HEK293 (cell line): ENCODE results near the gene GALNT16.
"Not testable (repeated sequence)": the region's sequence is repeated elsewhere in the genome, so short reads cannot be mapped to it uniquely, and the experiment has no call there.

Experiments used
- CTCF ChIA-PET: fragments of 350-600 bp; formaldehyde crosslinking; extraction: SDS; loops from one replicate; lab custom pipeline; 2021; ENCODE audit warnings: antibody characterized with exemption; lab: Yijun Ruan, JAX
- POLR2A ChIA-PET: fragments of 300-600 bp; formaldehyde crosslinking; extraction: SDS; loops from one replicate; lab custom pipeline; 2020; ENCODE audit warnings: antibody characterized with exemption, inconsistent platforms; lab: Yijun Ruan, JAX
- H3K27ac ChIP-seq: fragments of 200-500 bp; sonication (Bioruptor generic); 2 replicates; pipeline ENCODE4 v1.5.1; 2014; ENCODE audit warnings: low read depth, low read length, control low read depth, inconsistent platforms; ENCODE audit errors: extremely low read depth
- H3K36me3 ChIP-seq, 2 experiments: fragments of 200-500 bp in 1 of 2; sonication (Bioruptor generic) in 1 of 2; 1 replicate in 1 of 2; 2 replicates in 1 of 2; pipeline ENCODE4 v1.5.1; 2014 to 2017; ENCODE audit warnings: inconsistent platforms in 2 of 2, low read length in 2 of 2; ENCODE audit not compliant: control insufficient read depth in 2 of 2, insufficient read depth in 1 of 2
- H3K4me1 ChIP-seq: fragments of 200-500 bp; sonication (Bioruptor generic); 2 replicates; pipeline ENCODE4 v1.5.1; 2014; ENCODE audit warnings: mild to moderate bottlenecking, low read length, inconsistent platforms; ENCODE audit not compliant: control insufficient read depth, insufficient read depth
- H3K4me3 ChIP-seq: 2 replicates; pipeline ENCODE4 v1.5.1; 2011; ENCODE audit warnings: low read depth, mild to moderate bottlenecking, control low read depth, low read length, moderate library complexity
- H3K9me3 ChIP-seq: fragments of 200-500 bp; sonication (Bioruptor generic); 2 replicates; pipeline ENCODE4 v1.5.1; 2014; ENCODE audit warnings: low read depth, low read length, inconsistent platforms; ENCODE audit not compliant: control insufficient read depth, insufficient read depth
- KLF1 ChIP-seq: fragments of 450-650 bp; formaldehyde crosslinking; IDR thresholded peaks from 2 replicates; pipeline ENCODE4 v1.5.1; 2016; ENCODE audit warnings: missing biosample characterization, missing genetic modification characterization
- KLF9 ChIP-seq: fragments of 450-650 bp; formaldehyde crosslinking; IDR thresholded peaks from 2 replicates; pipeline ENCODE4 v1.5.1; 2016; ENCODE audit warnings: missing biosample characterization, missing genetic modification characterization, low read depth
- MYNN ChIP-seq: fragments of 450-650 bp; formaldehyde crosslinking; IDR thresholded peaks from 2 replicates; pipeline ENCODE4 v1.5.1; 2016; ENCODE audit warnings: missing biosample characterization, missing genetic modification characterization, borderline replicate concordance
- SETDB1 ChIP-seq: IDR thresholded peaks from one replicate; pipeline ENCODE4 v1.6.1; 2017; ENCODE audit warnings: mild to moderate bottlenecking, low read length, moderate library complexity, mixed read lengths; ENCODE audit not compliant: insufficient read length
- SP7 ChIP-seq: fragments of 450-650 bp; formaldehyde crosslinking; IDR thresholded peaks from 2 replicates; pipeline ENCODE4 v1.5.1; 2016; ENCODE audit warnings: missing biosample characterization, missing genetic modification characterization
- YY2 ChIP-seq: fragments of 450-650 bp; formaldehyde crosslinking; IDR thresholded peaks from 2 replicates; pipeline ENCODE4 v1.5.1; 2016; ENCODE audit warnings: missing biosample characterization, missing genetic modification characterization
- ZBTB17 ChIP-seq: fragments of 450-650 bp; formaldehyde crosslinking; IDR thresholded peaks from 2 replicates; pipeline ENCODE4 v1.5.1; 2016; ENCODE audit warnings: missing biosample characterization, missing genetic modification characterization
- ZBTB7A ChIP-seq: fragments of 450-650 bp; formaldehyde crosslinking; IDR thresholded peaks from 2 replicates; pipeline ENCODE4 v1.5.1; 2016; ENCODE audit warnings: low read depth, missing biosample characterization, missing genetic modification characterization
- ZBTB8A ChIP-seq: fragments of 450-650 bp; formaldehyde crosslinking; IDR thresholded peaks from 2 replicates; pipeline ENCODE4 v1.5.1; 2016; ENCODE audit warnings: missing biosample characterization, missing genetic modification characterization
- ZFP37 ChIP-seq: fragments of 450-650 bp; formaldehyde crosslinking; IDR thresholded peaks from 2 replicates; pipeline ENCODE4 v1.5.1; 2016; ENCODE audit warnings: missing biosample characterization, missing genetic modification characterization
- ZNF10 ChIP-seq: fragments of 450-650 bp; formaldehyde crosslinking; IDR thresholded peaks from 2 replicates; pipeline ENCODE4 v1.5.1; 2017; ENCODE audit warnings: missing biosample characterization, missing genetic modification characterization
- ZNF121 ChIP-seq: fragments of 450-650 bp; formaldehyde crosslinking; IDR thresholded peaks from 2 replicates; pipeline ENCODE4 v1.5.1; 2016; ENCODE audit warnings: missing biosample characterization, missing genetic modification characterization
- ZNF146 ChIP-seq: fragments of 450-650 bp; formaldehyde crosslinking; IDR thresholded peaks from 2 replicates; pipeline ENCODE4 v1.5.1; 2016; ENCODE audit warnings: missing biosample characterization, missing genetic modification characterization
- ZNF157 ChIP-seq: fragments of 450-650 bp; formaldehyde crosslinking; IDR thresholded peaks from 2 replicates; pipeline ENCODE4 v1.5.1; 2016; ENCODE audit warnings: missing biosample characterization, missing genetic modification characterization
- ZNF223 ChIP-seq: fragments of 450-650 bp; formaldehyde crosslinking; IDR thresholded peaks from 2 replicates; pipeline ENCODE4 v1.5.1; 2016; ENCODE audit warnings: missing biosample characterization, missing genetic modification characterization
- ZNF24 ChIP-seq: fragments of 450-650 bp; formaldehyde crosslinking; IDR thresholded peaks from 2 replicates; pipeline ENCODE4 v1.5.1; 2016; ENCODE audit warnings: missing biosample characterization, missing genetic modification characterization
- ZNF324 ChIP-seq: fragments of 450-650 bp; formaldehyde crosslinking; IDR thresholded peaks from 2 replicates; pipeline ENCODE4 v1.5.1; 2016; ENCODE audit warnings: missing biosample characterization, missing genetic modification characterization
- ZNF354C ChIP-seq: fragments of 450-650 bp; formaldehyde crosslinking; IDR thresholded peaks from 2 replicates; pipeline ENCODE4 v1.5.1; 2016; ENCODE audit warnings: missing biosample characterization, missing genetic modification characterization, low read depth, borderline replicate concordance
- ZNF433 ChIP-seq: fragments of 450-650 bp; formaldehyde crosslinking; IDR thresholded peaks from 2 replicates; pipeline ENCODE4 v1.5.1; 2016; ENCODE audit warnings: missing biosample characterization, missing genetic modification characterization, low read depth
- ZNF513 ChIP-seq: fragments of 450-650 bp; IDR thresholded peaks from 2 replicates; pipeline ENCODE4 v1.5.1; 2018; ENCODE audit warnings: missing biosample characterization, missing genetic modification characterization
- ZNF529 ChIP-seq: fragments of 450-650 bp; formaldehyde crosslinking; IDR thresholded peaks from 2 replicates; pipeline ENCODE4 v1.5.1; 2017; ENCODE audit warnings: missing genetic modification characterization, missing biosample characterization; ENCODE audit not compliant: insufficient replicate concordance
- ZXDB ChIP-seq: fragments of 450-650 bp; formaldehyde crosslinking; IDR thresholded peaks from 2 replicates; pipeline ENCODE4 v1.5.1; 2016; ENCODE audit warnings: missing biosample characterization, missing genetic modification characterization
- TF ChIP-seq, protein P1 (sequence below): fragments of 450-650 bp; formaldehyde crosslinking; IDR thresholded peaks from 2 replicates; pipeline ENCODE4 v1.5.1; 2016; ENCODE audit warnings: missing biosample characterization, missing genetic modification characterization
- TF ChIP-seq, protein P2 (sequence below): fragments of 450-650 bp; formaldehyde crosslinking; IDR thresholded peaks from 2 replicates; pipeline ENCODE4 v1.5.1; 2017; ENCODE audit warnings: missing biosample characterization, missing genetic modification characterization

Gene GALNT16

DNA sequence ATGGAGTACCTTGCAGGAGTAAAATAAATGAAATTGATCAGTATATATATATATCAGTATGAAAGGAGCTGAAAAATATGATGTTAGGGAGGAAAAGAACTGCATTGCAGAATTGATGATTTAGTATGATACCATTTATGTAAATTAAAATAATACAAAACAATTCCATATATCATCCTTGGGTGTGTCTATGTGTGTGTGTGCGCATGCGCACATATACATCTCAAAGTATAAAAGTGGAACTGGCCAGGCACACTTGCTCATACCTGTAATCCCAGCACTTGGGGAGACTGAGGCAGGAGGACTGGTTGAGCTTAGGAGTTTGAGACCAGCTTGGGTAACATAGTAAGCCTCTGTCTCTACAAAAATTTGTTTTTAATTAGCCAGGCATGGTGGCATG is 15.4 kb downstream of the GALNT16 start:
- TF ChIP-seq YY2 (tag by site-specific recombination) (no peak), ZFP37 (tag by site-specific recombination) (no peak), KLF9 (tag by site-specific recombination) (no peak), ZNF354C (tag by site-specific recombination) (no peak), ZNF223 (tag by site-specific recombination) (no peak), ZBTB7A (tag by site-specific recombination) (no peak), SP7 (tag by site-specific recombination) (no peak), ZNF24 (tag by site-specific recombination) (no peak), ZBTB17 (tag by site-specific recombination) (no peak), ZNF121 (tag by site-specific recombination) (no peak), ZNF529 (no peak), MYNN (tag by site-specific recombination) (no peak)
- H3K36me3 ChIP-seq: no peaks in the 10 kb centered on the region
- no peak overlapping the region for H3K27ac ChIP-seq
- H3K4me1 ChIP-seq: no peaks in the 10 kb centered on the region
- ChIA-PET POLR2A (interaction anchor here (0.8 kb wide), 1 partner anchor 123 kb away, joined by 3 read pairs; the partner anchor contains the start of genes ERH and SLC39A9), CTCF (interaction anchor here (1.0 kb wide), 1 partner anchor 364 kb away, joined by 3 read pairs; no protein-coding TSS in a partner anchor)
- H3K4me3 ChIP-seq: no peak overlapping the region
- H3K9me3 ChIP-seq: no peaks in the 10 kb centered on the region

GRCh38 chr14:69277356-69277755 is 17.4 kb downstream of the GALNT16 start:
- H3K36me3 ChIP-seq, H3K4me3 ChIP-seq, H3K27ac ChIP-seq, H3K4me1 ChIP-seq, CTCF ChIA-PET, H3K9me3 ChIP-seq, POLR2A ChIA-PET: not testable (repeated sequence)
- peak; percentile 90 for TF ChIP-seq ZNF146 (tag by site-specific recombination)
- TF ChIP-seq, protein P1, sequence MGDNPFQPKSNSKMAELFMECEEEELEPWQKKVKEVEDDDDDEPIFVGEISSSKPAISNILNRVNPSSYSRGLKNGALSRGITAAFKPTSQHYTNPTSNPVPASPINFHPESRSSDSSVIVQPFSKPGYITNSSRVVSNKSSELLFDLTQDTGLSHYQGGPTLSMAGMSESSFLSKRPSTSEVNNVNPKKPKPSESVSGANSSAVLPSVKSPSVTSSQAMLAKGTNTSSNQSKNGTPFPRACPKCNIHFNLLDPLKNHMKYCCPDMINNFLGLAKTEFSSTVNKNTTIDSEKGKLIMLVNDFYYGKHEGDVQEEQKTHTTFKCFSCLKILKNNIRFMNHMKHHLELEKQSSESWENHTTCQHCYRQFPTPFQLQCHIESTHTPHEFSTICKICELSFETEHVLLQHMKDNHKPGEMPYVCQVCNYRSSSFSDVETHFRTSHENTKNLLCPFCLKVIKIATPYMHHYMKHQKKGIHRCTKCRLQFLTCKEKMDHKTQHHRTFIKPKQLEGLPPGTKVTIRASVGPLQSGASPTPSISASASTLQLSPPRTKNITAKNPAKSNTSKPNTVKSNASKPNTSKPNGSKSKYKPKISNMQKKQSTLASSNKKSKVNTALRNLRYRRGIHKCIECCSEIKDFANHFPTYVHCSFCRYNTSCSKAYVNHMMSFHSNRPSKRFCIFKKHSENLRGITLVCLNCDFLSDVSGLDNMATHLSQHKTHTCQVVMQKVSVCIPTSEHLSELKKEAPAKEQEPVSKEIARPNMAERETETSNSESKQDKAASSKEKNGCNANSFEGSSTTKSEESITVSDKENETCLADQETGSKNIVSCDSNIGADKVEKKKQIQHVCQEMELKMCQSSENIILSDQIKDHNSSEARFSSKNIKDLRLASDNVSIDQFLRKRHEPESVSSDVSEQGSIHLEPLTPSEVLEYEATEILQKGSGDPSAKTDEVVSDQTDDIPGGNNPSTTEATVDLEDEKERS (tag by site-specific recombination): 0 out of 2 replicates have a peak, but pooled peaks have one; percentile 21

GRCh38 chr14:69280746-69281291 is 20.9 kb downstream of the GALNT16 start:
- Histone ChIP-seq H3K4me1 (no peaks in the 10 kb centered on the region), H3K4me3 (no peak overlapping the region)
- TF ChIP-seq ZBTB8A (tag by site-specific recombination) (no peak), ZNF433 (tag by site-specific recombination) (no peak), KLF1 (tag by site-specific recombination) (no peak), ZNF513 (tag by site-specific recombination) (no peak), SETDB1 (no peak), ZXDB (tag by site-specific recombination) (no peak), ZNF324 (tag by site-specific recombination) (no peak), ZNF10 (tag by site-specific recombination) (no peak), ZNF157 (no peak)
- TF ChIP-seq, protein P2, sequence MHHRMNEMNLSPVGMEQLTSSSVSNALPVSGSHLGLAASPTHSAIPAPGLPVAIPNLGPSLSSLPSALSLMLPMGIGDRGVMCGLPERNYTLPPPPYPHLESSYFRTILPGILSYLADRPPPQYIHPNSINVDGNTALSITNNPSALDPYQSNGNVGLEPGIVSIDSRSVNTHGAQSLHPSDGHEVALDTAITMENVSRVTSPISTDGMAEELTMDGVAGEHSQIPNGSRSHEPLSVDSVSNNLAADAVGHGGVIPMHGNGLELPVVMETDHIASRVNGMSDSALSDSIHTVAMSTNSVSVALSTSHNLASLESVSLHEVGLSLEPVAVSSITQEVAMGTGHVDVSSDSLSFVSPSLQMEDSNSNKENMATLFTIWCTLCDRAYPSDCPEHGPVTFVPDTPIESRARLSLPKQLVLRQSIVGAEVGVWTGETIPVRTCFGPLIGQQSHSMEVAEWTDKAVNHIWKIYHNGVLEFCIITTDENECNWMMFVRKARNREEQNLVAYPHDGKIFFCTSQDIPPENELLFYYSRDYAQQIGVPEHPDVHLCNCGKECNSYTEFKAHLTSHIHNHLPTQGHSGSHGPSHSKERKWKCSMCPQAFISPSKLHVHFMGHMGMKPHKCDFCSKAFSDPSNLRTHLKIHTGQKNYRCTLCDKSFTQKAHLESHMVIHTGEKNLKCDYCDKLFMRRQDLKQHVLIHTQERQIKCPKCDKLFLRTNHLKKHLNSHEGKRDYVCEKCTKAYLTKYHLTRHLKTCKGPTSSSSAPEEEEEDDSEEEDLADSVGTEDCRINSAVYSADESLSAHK: no peak
- TF ChIP-seq, all 188 proteins: peak for 0
- Histone ChIP-seq H3K36me3 (no peaks in the 10 kb centered on the region), H3K27ac (no peak overlapping the region), H3K9me3 (no peaks in the 10 kb centered on the region)
- ChIA-PET POLR2A (no interaction called here), CTCF (interaction anchor here (0.6 to 2.2 kb wide), 2 partner anchors 20 to 221 kb away, joined by 6 to 8 read pairs; partner anchors contain the start of gene GALNT16)
